Activated CD4-positive, alpha-beta T cell treated with anti-CD3 and anti-CD28 coated beads, Interleukin-2, Interleukin-6, amounts not matched to agents 100 ng/mL and 50 ng/mL, durations not matched to agents 16 hours and 8 hours (primary cell): Measurements from ENCODE around the gene USP21.

Experiments used
- DNase-seq: peaks from one replicate; pipeline ENCODE4 v3.0.0-alpha.2; 2020

The USP21 gene

GRCh38 chr1:161171696-161172095 is 12.4 kb downstream of the USP21 start:
- DNase-seq, result no peak

GRCh38 chr1:161172349-161172748 is 13.0 kb downstream of the USP21 start:
- no peak for DNase-seq

GRCh38 chr1:161172776-161173376 is 13.6 kb downstream of the USP21 start:
- no peak for DNase-seq

GRCh38 chr1:161173711-161174110 is 14.4 kb downstream of the USP21 start:
- no peak for DNase-seq

GRCh38 chr1:161174911-161175310 is 15.6 kb downstream of the USP21 start:
- no peak for DNase-seq

- no peak for DNase-seq
These were observed 16.6 kb downstream of the USP21 start for GRCh38 chr1:161175771-161176453.

GRCh38 chr1:161176468-161177111 is 17.3 kb downstream of the USP21 start:
- no peak for DNase-seq

- DNase-seq, result peak; percentile 97
These were observed 18.0 kb downstream of the USP21 start, which contains the start of gene B4GALT3 for GRCh38 chr1:161177112-161177935. Gene B4GALT3 (minus strand): TSS chr1:161177507. CDS start chr1:161176060, 1,447 bp downstream.

GRCh38 chr1:161177936-161178244 is 18.6 kb downstream of the USP21 start:
- no peak for DNase-seq

GRCh38 chr1:161179698-161180097 is 20.4 kb downstream of the USP21 start:
- DNase-seq, result no peak

GRCh38 chr1:161180639-161181038 is 21.3 kb downstream of the USP21 start:
- DNase-seq, result peak; percentile 42

- DNase-seq, result peak; percentile 87
These were observed 22.9 kb downstream of the USP21 start for GRCh38 chr1:161182214-161182613.

GRCh38 chr1:161185282-161185682 is 26.0 kb downstream of the USP21 start:
- peak; percentile 87 for DNase-seq

GRCh38 chr1:161185732-161186311 is 26.5 kb downstream of the USP21 start:
- no peak for DNase-seq

- DNase-seq, result no peak
These were observed 28.0 kb downstream of the USP21 start for GRCh38 chr1:161187311-161187710.

- no peak for DNase-seq
These were observed 29.1 kb downstream of the USP21 start for GRCh38 chr1:161188381-161188780.

GRCh38 chr1:161189036-161189435 is 29.7 kb downstream of the USP21 start:
- DNase-seq, result no peak

GRCh38 chr1:161190962-161191521 is 31.7 kb downstream of the USP21 start:
- no peak for DNase-seq

GRCh38 chr1:161191971-161192370 is 32.7 kb downstream of the USP21 start:
- DNase-seq, result no peak

GRCh38 chr1:161192476-161193465 is 33.5 kb downstream of the USP21 start:
- DNase-seq, result peak; percentile 82

GRCh38 chr1:161193561-161194235 is 34.4 kb downstream of the USP21 start:
- DNase-seq, result no peak
